OCI-LY7 (cell line): ENCODE data around the gene CCK. TPM values are rescaled to one million over a fixed set of nuclear protein-coding genes. Genes with fewer than 3 reads are reported as not detected.

Experiments used
- BruUV-seq: library from RNA; stranded (reverse); fragments of 400-500 nt; replicated peaks from 2 replicates; lab custom pipeline; 2021; lab: Mats Ljungman, UMichigan
- CTCF ChIA-PET: fragments of 300-600 bp; sonication (Branson Sonifier 250); formaldehyde crosslinking; loops from one replicate; lab custom pipeline; 2022; ENCODE audit warnings: antibody characterized with exemption; ENCODE audit not compliant: unreplicated experiment; lab: Charles Lee
- POLR2A ChIA-PET: fragments of 300-600 bp; sonication (Branson Sonifier 250); formaldehyde crosslinking; loops from one replicate; lab custom pipeline; 2022; ENCODE audit warnings: antibody characterized with exemption; lab: Charles Lee
- DNase-seq: peaks from one replicate; pipeline ENCODE4 v3.0.0-alpha.2; 2015; ENCODE audit warnings: low spot score
- H2AFZ ChIP-seq: fragments of 200-600 bp; sonication (generic), shearing (Covaris generic); 2 replicates; pipeline ENCODE4 v1.6.1; 2014; ENCODE audit warnings: mild to moderate bottlenecking, antibody characterized with exemption, low read length, moderate library complexity
- H3K27ac ChIP-seq: fragments of 200-600 bp; sonication (generic); 2 replicates; pipeline ENCODE4 v1.5.1; 2014; ENCODE audit warnings: mixed run types, low read depth, mild to moderate bottlenecking, moderate library complexity, low read length, inconsistent platforms; ENCODE audit not compliant: poor library complexity, severe bottlenecking
- H3K36me3 ChIP-seq: fragments of 200-600 bp; sonication (generic); 2 replicates; pipeline ENCODE4 v1.6.1; 2014; ENCODE audit warnings: mild to moderate bottlenecking, antibody characterized with exemption, low read length, moderate library complexity, mixed read lengths; ENCODE audit not compliant: insufficient read depth
- H3K4me1 ChIP-seq: fragments of 200-600 bp; sonication (generic); 2 replicates; pipeline ENCODE4 v1.5.1; 2014; ENCODE audit warnings: mild to moderate bottlenecking, low read length; ENCODE audit not compliant: insufficient read depth, poor library complexity, severe bottlenecking
- H3K4me2 ChIP-seq: fragments of 200-600 bp; sonication (generic); 2 replicates; pipeline ENCODE4 v1.6.1; 2014; ENCODE audit warnings: mild to moderate bottlenecking, low read length
- H3K4me3 ChIP-seq: fragments of 200-600 bp; sonication (generic); 2 replicates; pipeline ENCODE4 v1.5.1; 2014; ENCODE audit warnings: mild to moderate bottlenecking, low read depth, low read length; ENCODE audit not compliant: poor library complexity, severe bottlenecking
- H3K79me2 ChIP-seq: fragments of 200-600 bp; sonication (generic); 2 replicates; pipeline ENCODE4 v1.6.1; 2016; ENCODE audit warnings: low read depth, mild to moderate bottlenecking, low read length, moderate library complexity, mixed read lengths; ENCODE audit not compliant: insufficient read depth
- H3K9me2 ChIP-seq: fragments of 200-600 bp; sonication (generic); 2 replicates; pipeline ENCODE4 v1.6.1; 2016; ENCODE audit warnings: mild to moderate bottlenecking, low read length, mixed read lengths; ENCODE audit not compliant: insufficient read depth
- H3K9me3 ChIP-seq: fragments of 200-600 bp; sonication (generic); 2 replicates; pipeline ENCODE4 v1.6.1; 2014; ENCODE audit warnings: mild to moderate bottlenecking, mixed run types, low read length, mixed read lengths
- H4K20me1 ChIP-seq: fragments of 200-600 bp; sonication (generic); 2 replicates; pipeline ENCODE4 v1.6.1; 2014; ENCODE audit warnings: mild to moderate bottlenecking, antibody characterized with exemption, low read length, moderate library complexity, mixed read lengths; ENCODE audit not compliant: insufficient read depth
- CTCF ChIP-seq: fragments of 200-600 bp; sonication (generic); conservative IDR thresholded peaks from 2 replicates; pipeline ENCODE4 v1.5.1; 2014; ENCODE audit warnings: mild to moderate bottlenecking, antibody characterized with exemption, low read length, moderate library complexity, mixed read lengths
- EZH2phosphoT487 ChIP-seq: fragments of 200-600 bp; sonication (generic); IDR thresholded peaks from 2 replicates; pipeline ENCODE4 v1.6.1; 2018; ENCODE audit warnings: low read depth, borderline replicate concordance, mild to moderate bottlenecking, mixed run types, antibody characterized with exemption, low read length, moderate library complexity, mixed read lengths
- intact Hi-C: fragments of 100-400 bp; cut with micrococcal nuclease; formaldehyde crosslinking; loops from one replicate; pipeline ENCODE4 v1.10.0; 2022; ENCODE audit not compliant: unreplicated experiment
- total RNA-seq, 2 experiments: library from RNA; depleted of rRNA in 1 of 2; stranded (reverse); fragments of >200 nt in 1 of 2; shearing (Covaris generic) in 1 of 2; gene quantifications; 2 replicates each; pipeline ENCODE4 v1.2.3, GENCODE V29; 2014 to 2022

The CCK gene
- total RNA-seq, 2 experiments from 2014 or later, result not detected

- Histone ChIP-seq H3K9me2 (no peaks in the 10 kb centered on the region), H3K9me3 (0 out of 2 replicates have a peak, but pooled peaks cover 6% of the 10 kb centered on the region), H3K4me1 (no peaks in the 10 kb centered on the region), H4K20me1 (no peaks in the 10 kb centered on the region), H3K27ac (no peak overlapping the region), H3K36me3 (no peaks in the 10 kb centered on the region), H3K4me3 (no peak overlapping the region), H3K4me2 (no peak overlapping the region), H2AFZ (no peak overlapping the region), H3K79me2 (no peaks in the 10 kb centered on the region)
- intact Hi-C loops, result no loop called here
- no peak for DNase-seq
- ChIA-PET CTCF (no interaction called here), POLR2A (no interaction called here)
- no TSS peak for BruUV-seq
- TF ChIP-seq EZH2phosphoT487, result no peak
- no peak for TF ChIP-seq CTCF
Observed at GRCh38 chr3:42275217-42275616, 9.2 kb upstream of the CCK start.

DNA sequence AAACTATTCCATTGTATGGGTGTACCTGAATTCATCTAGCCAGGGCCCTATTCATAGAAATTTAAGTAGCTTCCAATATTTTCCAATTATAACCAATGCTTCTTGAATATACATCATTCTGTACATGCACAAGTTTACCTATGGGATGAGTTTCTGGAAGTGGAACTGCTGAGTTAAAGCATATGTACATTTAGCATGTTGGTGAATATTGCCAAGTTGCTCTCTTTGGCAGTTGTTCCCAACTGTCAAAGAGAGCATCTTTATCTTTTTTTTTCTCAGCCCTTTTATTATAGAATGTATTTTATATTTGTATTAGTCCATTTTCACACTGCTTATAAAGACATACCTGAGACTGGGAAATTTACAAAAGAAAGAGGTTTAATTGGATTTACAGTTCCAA, 8.3 kb upstream of the CCK start:
- Histone ChIP-seq H3K9me3 (no peaks in the 10 kb centered on the region), H3K79me2 (no peaks in the 10 kb centered on the region), H3K27ac (no peak overlapping the region), H3K4me1 (no peaks in the 10 kb centered on the region), H3K36me3 (no peaks in the 10 kb centered on the region), H2AFZ (no peak overlapping the region), H3K9me2 (no peaks in the 10 kb centered on the region), H3K4me3 (no peak overlapping the region), H4K20me1 (no peaks in the 10 kb centered on the region), H3K4me2 (no peak overlapping the region)
- no TSS peak for BruUV-seq
- CTCF ChIA-PET, result no interaction called here
- intact Hi-C loops, result no loop called here
- TF ChIP-seq EZH2phosphoT487 (no peak), CTCF (no peak)
- POLR2A ChIA-PET, result no interaction called here
- DNase-seq, result no peak

GRCh38 chr3:42273361-42273760, 7.4 kb upstream of the CCK start:
- Histone ChIP-seq H3K9me2 (no peaks in the 10 kb centered on the region), H2AFZ (no peak overlapping the region), H3K9me3 (no peaks in the 10 kb centered on the region), H3K4me3 (no peak overlapping the region), H3K4me1 (no peaks in the 10 kb centered on the region), H3K4me2 (no peak overlapping the region), H3K27ac (no peak overlapping the region), H3K36me3 (no peaks in the 10 kb centered on the region), H3K79me2 (no peaks in the 10 kb centered on the region), H4K20me1 (no peaks in the 10 kb centered on the region)
- DNase-seq, result no peak
- intact Hi-C loops, result no loop called here
- no TSS peak for BruUV-seq
- ChIA-PET CTCF (no interaction called here), POLR2A (no interaction called here)
- TF ChIP-seq CTCF (no peak), EZH2phosphoT487 (no peak)
